Esophagus squamous epithelium (tissue), 5 donors: ENCODE results near the gene POLL. TPM values are rescaled to one million over a fixed set of nuclear protein-coding genes. Genes with fewer than 3 reads are reported as not detected.

Experiments
- DNase-seq: peaks from one replicate; lab custom pipeline; 2025; lab: John Stamatoyannopoulos, UW
- H3K27ac ChIP-seq, 4 donors: fragments of 200-600 bp; sonication (generic); one replicate each; pipeline ENCODE4 v1.5.1; 2016 to 2019; ENCODE audit warnings: mild to moderate bottlenecking in 1 of 4
- H3K27me3 ChIP-seq, 4 donors: fragments of 200-600 bp; sonication (generic); 1 replicate in 3 of 4; 2 replicates in 1 of 4; pipeline versions ENCODE4 v1.5.1 to v1.6.0; 2017 to 2021; ENCODE audit warnings: antibody characterized with exemption in 1 of 4
- H3K36me3 ChIP-seq, 3 donors: fragments of 200-600 bp; sonication (generic); one replicate each; pipeline ENCODE4 v1.5.1; 2016 to 2019
- H3K4me1 ChIP-seq, 3 donors: fragments of 200-600 bp; sonication (generic); one replicate each; pipeline ENCODE4 v1.5.1; 2017 to 2019
- H3K4me3 ChIP-seq, 4 donors: fragments of 200-600 bp; sonication (generic); 1 replicate in 3 of 4; 2 replicates in 1 of 4; pipeline ENCODE4 v1.5.1; 2016 to 2019; ENCODE audit warnings: mild to moderate bottlenecking in 2 of 4, moderate library complexity in 1 of 4
- H3K9me3 ChIP-seq, 3 donors: fragments of 200-600 bp; sonication (generic); one replicate each; pipeline ENCODE4 v1.5.1; 2016 to 2019
- CTCF ChIP-seq, 6 experiments: fragments of 450-650 bp in 4 of 6; fragments of 200-600 bp in 2 of 6; sonication (generic) in 2 of 6; IDR thresholded peaks; one replicate each; pipeline ENCODE4 v1.5.1; 2016 to 2019; ENCODE audit warnings: antibody characterized with exemption in 6 of 6, mild to moderate bottlenecking in 4 of 6, moderate library complexity in 4 of 6
- POLR2A ChIP-seq, 4 donors: fragments of 450-650 bp; IDR thresholded peaks; one replicate each; pipeline ENCODE4 v1.6.1; 2017; ENCODE audit warnings: antibody characterized with exemption in 4 of 4, mild to moderate bottlenecking in 4 of 4, moderate library complexity in 3 of 4
- WGBS, 2 donors: methylation state at CpG; one replicate each; pipeline ENCODE4 v1.1.5; 2018; 5-methylcytosine and 5-hydroxymethylcytosine counted together
- intact Hi-C: fragments of 100-400 bp; cut with DNase I; formaldehyde crosslinking; loops from one replicate; pipeline ENCODE4 v1.15.0; 2022
- total RNA-seq, 4 donors: library from RNA; depleted of rRNA; stranded (reverse); fragments of >200 nt; gene quantifications; one replicate each; pipeline ENCODE4 v1.1.0, GENCODE V29; 2016
- donor health status: DM: yes; HTN: yes; CAD: no.

The POLL gene
- total RNA-seq, 4 donors from 2014 or later = 10.5 to 23.7 (median 15.0) TPM

DNA sequence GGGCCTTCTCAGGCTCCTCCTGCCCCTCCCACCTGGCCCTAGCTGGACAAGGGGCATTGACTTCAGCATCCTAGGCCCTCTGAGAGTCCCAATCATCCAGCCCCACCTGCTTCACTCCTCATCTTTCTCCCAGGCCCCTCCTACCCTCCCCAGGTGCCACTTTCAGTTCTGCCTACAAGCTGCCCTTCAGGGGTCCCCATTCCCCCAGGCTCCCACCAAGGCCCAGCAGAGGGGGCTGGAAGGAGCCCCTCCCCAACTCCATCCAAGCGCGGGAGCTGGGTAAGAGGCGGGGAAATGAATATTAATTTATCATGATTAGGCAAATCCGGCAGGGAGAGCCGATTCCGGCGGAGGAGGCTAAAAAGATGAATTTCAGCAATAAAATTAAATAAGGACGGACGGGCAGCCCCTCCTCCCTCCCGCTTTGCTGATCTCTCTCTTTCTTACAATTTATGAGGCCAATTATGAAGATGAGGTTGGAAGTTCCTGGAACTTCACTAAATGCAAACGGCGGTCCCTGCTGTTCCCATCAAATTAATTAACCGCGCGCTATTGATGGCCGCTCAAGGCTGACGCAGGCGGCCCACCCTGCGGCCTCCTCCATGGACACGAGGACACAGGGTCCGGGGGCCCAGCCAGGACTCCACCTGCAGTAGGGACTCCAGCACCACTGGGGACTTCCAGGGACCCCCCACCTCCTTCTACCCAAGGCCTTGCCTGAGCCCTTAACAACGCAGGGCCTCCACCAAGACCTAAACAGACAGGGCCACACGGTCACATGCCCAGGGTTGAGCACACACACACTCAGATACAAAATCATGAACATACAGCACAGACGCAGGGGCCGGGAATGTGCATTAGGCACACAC is 13.9 kb downstream of the POLL start:
- 91% methylated on average over 13 to 23 of the region's 25 CpGs for whole genome bisulfite sequencing, 2 donors
- Histone ChIP-seq H3K4me3 (no peak overlapping the region), H3K27ac (no peak overlapping the region), H3K9me3 (peaks cover 0 to 12% (median 7%) of the 10 kb centered on the region in 3 donors), H3K36me3 (peaks cover 0 to 25% (median under 1%) of the 10 kb centered on the region in 3 donors), H3K4me1 (peaks cover 17 to 20% (median 19%) of the 10 kb centered on the region in 3 donors), H3K27me3 (peaks cover 0 to 23% (median 2%) of the 10 kb centered on the region in 4 donors)
- TF ChIP-seq POLR2A (IDR thresholded peaks at IDR 0.05) (no peak), CTCF (IDR thresholded peaks at IDR 0.05) (no peak)
- no peak for DNase-seq
- intact Hi-C loops = loop anchor here (10.0 kb wide), 1 partner anchor 279 kb away; no protein-coding TSS in a partner anchor

DNA sequence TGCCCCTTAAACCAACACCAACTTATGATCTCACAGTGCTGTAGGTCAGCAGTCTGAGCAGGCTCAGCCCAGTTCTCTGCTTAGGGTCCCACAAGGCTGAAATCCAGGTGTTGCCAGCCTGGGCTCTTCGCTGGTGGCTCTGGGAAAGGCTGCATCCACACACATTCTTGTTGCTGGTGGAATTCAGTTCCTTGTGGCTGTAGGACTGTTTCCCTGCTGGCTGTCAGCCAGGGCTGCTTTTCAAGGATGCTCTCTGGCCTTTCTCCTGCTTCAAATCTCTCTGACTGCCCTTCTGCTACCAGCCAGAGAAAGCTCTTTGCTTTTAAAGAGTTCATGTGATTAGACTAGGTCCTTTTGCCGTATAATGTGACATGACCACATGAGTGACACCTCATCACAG is 15.3 kb downstream of the POLL start:
- Histone ChIP-seq H3K4me3 (no peak overlapping the region), H3K4me1 (peaks cover 17 to 21% (median 19%) of the 10 kb centered on the region in 3 donors), H3K27ac (no peak overlapping the region), H3K9me3 (peaks cover 0 to 12% (median 7%) of the 10 kb centered on the region in 3 donors), H3K27me3 (peaks cover 0 to 37% (median 2%) of the 10 kb centered on the region in 4 donors), H3K36me3 (peaks cover 0 to 11% (median 0%) of the 10 kb centered on the region in 3 donors)
- TF ChIP-seq CTCF (IDR thresholded peaks at IDR 0.05) (no peak), POLR2A (IDR thresholded peaks at IDR 0.05) (no peak)
- DNase-seq = no peak
- intact Hi-C loops = loop anchor here (10.0 kb wide), 1 partner anchor 278 kb away; no protein-coding TSS in a partner anchor
- WGBS, 2 donors = 92 to 100% methylated on average over 2 of the region's 2 CpGs

DNA sequence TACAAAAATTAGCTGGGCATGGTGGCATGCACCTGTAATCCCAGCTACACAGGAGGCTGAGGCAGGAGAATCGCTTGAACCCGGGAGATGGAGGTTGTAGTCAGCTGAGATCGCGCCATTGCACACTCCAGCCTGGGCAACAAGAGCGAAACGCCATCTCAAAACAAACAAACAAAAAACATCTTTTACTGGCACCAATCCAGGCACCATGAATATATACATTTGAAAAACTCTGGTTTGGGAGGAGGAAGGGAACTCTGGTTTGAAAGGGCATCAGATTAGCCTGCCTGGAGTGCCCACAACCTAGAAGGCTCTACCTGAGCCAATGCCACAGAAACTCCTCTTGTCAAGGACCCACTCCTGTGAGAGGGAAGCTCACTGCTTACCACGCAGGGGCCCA is 15.9 kb downstream of the POLL start:
- H3K4me1 ChIP-seq = peaks cover 17 to 21% (median 19%) of the 10 kb centered on the region in 3 donors
- intact Hi-C loops = loop anchor here (10.0 kb wide), 1 partner anchor 277 kb away; no protein-coding TSS in a partner anchor
- H3K4me3 ChIP-seq = no peak overlapping the region
- DNase-seq = no peak
- no peak for TF ChIP-seq POLR2A (IDR thresholded peaks at IDR 0.05)
- TF ChIP-seq CTCF (IDR thresholded peaks at IDR 0.05) = no peak
- H3K27ac ChIP-seq = no peak overlapping the region
- H3K27me3 ChIP-seq = peaks cover 0 to 43% (median 4%) of the 10 kb centered on the region in 4 donors
- peaks cover 0 to 5% (median 0%) of the 10 kb centered on the region in 3 donors for H3K36me3 ChIP-seq
- 82 to 88% methylated on average over 7 of the region's 7 CpGs for WGBS, 2 donors
- H3K9me3 ChIP-seq = peaks cover 0 to 12% (median 7%) of the 10 kb centered on the region in 3 donors

DNA sequence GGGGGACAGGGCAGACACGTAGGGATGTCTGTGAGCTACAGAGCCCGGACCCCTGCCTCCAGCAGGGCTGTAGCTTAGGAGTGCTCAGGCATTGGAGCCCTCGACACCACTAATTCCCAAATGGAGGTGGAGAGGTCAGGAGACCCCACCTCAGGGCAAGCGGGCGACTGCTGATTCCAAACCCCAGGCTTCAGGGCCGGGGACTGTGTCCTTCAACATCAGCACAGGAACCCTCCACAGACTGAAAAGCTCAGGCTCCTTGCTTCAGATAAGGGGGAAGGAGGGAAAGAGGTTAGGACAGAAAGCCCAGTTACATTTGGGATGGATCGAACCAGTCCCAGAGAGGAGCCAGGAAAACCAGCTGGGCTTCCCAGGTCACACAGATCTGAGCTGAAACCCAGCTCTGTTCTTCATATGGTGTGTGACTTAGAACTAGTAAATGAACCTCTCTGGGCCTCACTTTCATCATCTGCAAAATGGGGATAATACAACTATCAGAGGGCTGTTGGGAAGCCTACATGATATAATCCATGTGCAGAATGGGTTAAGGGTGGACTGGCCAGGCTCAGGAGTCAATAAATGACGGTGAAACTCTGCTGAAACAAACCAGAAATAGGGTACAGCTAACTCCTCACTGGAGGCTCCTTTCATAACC is 16.7 kb downstream of the POLL start:
- no peak for DNase-seq
- Histone ChIP-seq H3K27ac (no peak overlapping the region), H3K9me3 (peaks cover 0 to 12% (median 7%) of the 10 kb centered on the region in 3 donors), H3K27me3 (peaks cover 0 to 51% (median 10%) of the 10 kb centered on the region in 4 donors), H3K4me3 (no peak overlapping the region), H3K36me3 (no peaks in the 10 kb centered on the region), H3K4me1 (peaks cover 19 to 28% (median 22%) of the 10 kb centered on the region in 3 donors)
- WGBS, 2 donors = 61 to 76% methylated on average over 2 to 8 of the region's 8 CpGs
- intact Hi-C loops = loop anchor here (10.0 kb wide), 1 partner anchor 277 kb away; no protein-coding TSS in a partner anchor
- TF ChIP-seq CTCF (IDR thresholded peaks at IDR 0.05) (no peak), POLR2A (IDR thresholded peaks at IDR 0.05) (no peak)
